Measurements from ENCODE around the gene LRTM2.

The LRTM2 gene

DNA sequence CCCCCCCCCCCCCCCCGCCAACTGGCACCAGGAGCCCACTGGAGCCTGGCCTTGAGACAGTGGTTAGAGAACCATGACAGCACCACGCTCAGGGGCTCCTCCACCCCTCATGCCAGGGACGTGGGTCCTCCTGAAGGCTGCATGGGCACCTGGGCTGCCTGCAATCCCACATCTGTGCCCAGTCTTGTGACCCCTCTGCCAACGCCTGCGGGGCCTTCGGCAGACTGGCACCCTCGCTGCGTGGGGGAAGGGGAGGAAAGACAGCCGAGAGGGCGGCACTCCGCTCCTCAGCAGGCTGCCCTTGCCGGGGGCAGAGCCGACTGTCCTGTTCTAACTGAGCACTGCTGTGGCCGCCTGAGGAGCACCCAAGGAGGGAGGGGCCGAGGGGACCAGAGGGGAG is 6.0 kb downstream of the LRTM2 start:
- no peak for DNase-seq (ENCODE audit: low read depth, low spot score)
- no peak overlapping the region for H3K4me3 ChIP-seq (ENCODE audit: low read length)

- no peak overlapping the region for H3K4me3 ChIP-seq (ENCODE audit: low read length)
- DNase-seq (ENCODE audit: low read depth, low spot score) = no peak
Measured at GRCh38 chr12:1826867-1827705, 6.7 kb downstream of the LRTM2 start.

GRCh38 chr12:1827826-1828805 is 7.8 kb downstream of the LRTM2 start:
- H3K4me3 ChIP-seq (ENCODE audit: low read length) = no peak overlapping the region
- DNase-seq (ENCODE audit: low read depth, low spot score) = no peak

GRCh38 chr12:1828856-1829255 is 8.5 kb downstream of the LRTM2 start:
- no peak overlapping the region for H3K4me3 ChIP-seq (ENCODE audit: low read length)
- no peak for DNase-seq (ENCODE audit: low read depth, low spot score)

DNA sequence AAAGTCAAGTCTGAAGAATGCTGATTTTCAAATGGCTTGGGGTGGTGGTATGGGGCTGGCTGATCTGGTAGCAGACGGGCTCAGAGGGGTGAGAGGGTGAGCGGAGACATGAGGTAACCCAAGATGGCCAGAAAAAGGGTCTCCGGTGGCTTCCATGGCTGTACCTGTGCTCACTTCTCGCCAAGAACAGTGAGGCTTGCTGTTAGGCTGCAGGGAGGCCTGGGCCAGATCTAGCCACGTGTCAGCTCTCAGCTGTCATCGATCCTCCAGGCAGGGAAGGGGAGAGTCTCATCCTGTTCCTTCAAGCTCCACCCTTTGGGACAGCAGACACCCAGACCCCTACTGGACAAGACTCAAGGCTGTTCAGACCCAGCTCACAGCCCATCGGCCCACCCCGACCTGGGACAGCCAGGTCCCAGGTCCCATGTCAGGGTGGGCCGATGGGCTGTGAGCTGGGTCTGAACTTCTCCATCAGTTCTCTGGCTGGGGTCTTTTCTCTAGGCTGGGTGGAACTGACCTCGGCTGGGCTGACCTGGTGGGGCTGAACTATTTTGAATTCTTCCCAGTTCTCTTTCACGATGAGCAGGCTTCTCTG is 9.0 kb downstream of the LRTM2 start:
- no peak overlapping the region for H3K4me3 ChIP-seq (ENCODE audit: low read length)

GRCh38 chr12:1830401-1830845 is 10.1 kb downstream of the LRTM2 start:
- no peak for DNase-seq (ENCODE audit: low read depth, low spot score)

More for the DNA sequence above, 9.0 kb downstream of the LRTM2 start:
- no peak for DNase-seq (ENCODE audit: low read depth, low spot score)

GRCh38 chr12:1830981-1831963 is 10.9 kb downstream of the LRTM2 start:
- no peak for DNase-seq (ENCODE audit: low read depth, low spot score)
- no peak overlapping the region for H3K4me3 ChIP-seq (ENCODE audit: low read length)

More at GRCh38 chr12:1830401-1830845, 10.1 kb downstream of the LRTM2 start:
- H3K4me3 ChIP-seq (ENCODE audit: low read length) = no peak overlapping the region

- DNase-seq (ENCODE audit: low read depth, low spot score) = no peak
- H3K4me3 ChIP-seq (ENCODE audit: low read length) = no peak overlapping the region
Measured at GRCh38 chr12:1832801-1833595, 12.6 kb downstream of the LRTM2 start.

DNA sequence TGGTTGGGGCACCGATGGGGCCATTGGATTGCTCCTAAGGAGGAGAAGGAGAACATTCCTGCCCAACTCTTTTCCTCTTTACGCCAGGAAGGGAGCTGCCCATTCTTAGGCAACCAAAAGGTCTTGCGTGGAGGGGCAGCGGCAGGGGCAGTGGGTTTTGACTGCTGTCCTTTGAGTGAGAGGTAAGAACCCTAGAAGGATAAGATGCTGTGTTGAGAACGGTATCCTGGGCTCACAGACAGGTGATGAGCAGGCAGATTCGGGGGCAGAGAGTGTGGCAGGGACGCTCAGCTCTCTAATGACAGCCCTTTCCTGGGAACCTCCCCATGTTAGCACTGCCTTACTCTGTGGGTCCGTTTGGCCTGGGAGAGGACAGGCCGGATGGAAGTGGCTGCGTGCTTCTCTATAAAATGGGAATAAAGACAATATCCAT is 13.2 kb downstream of the LRTM2 start:
- no peak for DNase-seq (ENCODE audit: low read depth, low spot score)
- H3K4me3 ChIP-seq (ENCODE audit: low read length) = no peak overlapping the region

- DNase-seq (ENCODE audit: low read depth, low spot score) = no peak
Measured at GRCh38 chr12:1834186-1834925, 14.0 kb downstream of the LRTM2 start.

GRCh38 chr12:1835211-1836131 is 15.1 kb downstream of the LRTM2 start:
- no peak overlapping the region for H3K4me3 ChIP-seq (ENCODE audit: low read length)
- no peak for DNase-seq (ENCODE audit: low read depth, low spot score)

More at GRCh38 chr12:1834186-1834925, 14.0 kb downstream of the LRTM2 start:
- no peak overlapping the region for H3K4me3 ChIP-seq (ENCODE audit: low read length)

GRCh38 chr12:1836241-1836803 is 16.0 kb downstream of the LRTM2 start:
- no peak overlapping the region for H3K4me3 ChIP-seq (ENCODE audit: low read length)
- no peak for DNase-seq (ENCODE audit: low read depth, low spot score)

DNA sequence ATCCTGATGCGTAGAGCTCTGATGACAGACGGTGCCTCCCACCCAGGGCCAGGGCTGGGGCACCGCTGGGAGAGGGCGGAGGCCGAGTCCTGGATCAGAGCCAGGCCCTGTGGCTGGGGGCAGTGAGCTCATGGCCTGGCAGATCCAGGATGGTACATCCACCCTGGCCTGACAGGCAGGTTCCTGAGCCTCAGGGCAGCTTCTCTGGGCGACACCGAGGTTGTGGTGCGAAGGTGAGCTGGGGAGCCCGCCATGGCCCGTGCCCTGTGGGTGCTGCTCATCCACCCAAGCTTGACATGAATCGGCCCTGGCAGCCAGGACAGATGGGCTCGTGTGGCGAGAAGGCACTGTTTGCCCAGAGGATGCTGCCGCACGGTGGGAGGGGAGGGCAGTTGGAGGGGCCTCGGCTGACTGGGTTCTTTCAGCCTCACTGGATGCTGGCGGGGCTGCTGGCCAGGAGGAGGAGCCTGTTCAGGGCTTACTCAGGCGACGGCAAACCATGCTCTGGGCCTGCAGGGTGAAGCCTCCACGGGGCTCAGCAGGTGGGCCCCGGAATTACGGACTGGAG is 16.6 kb downstream of the LRTM2 start:
- H3K4me3 ChIP-seq (ENCODE audit: low read length) = no peak overlapping the region
- DNase-seq (ENCODE audit: low read depth, low spot score) = no peak

DNA sequence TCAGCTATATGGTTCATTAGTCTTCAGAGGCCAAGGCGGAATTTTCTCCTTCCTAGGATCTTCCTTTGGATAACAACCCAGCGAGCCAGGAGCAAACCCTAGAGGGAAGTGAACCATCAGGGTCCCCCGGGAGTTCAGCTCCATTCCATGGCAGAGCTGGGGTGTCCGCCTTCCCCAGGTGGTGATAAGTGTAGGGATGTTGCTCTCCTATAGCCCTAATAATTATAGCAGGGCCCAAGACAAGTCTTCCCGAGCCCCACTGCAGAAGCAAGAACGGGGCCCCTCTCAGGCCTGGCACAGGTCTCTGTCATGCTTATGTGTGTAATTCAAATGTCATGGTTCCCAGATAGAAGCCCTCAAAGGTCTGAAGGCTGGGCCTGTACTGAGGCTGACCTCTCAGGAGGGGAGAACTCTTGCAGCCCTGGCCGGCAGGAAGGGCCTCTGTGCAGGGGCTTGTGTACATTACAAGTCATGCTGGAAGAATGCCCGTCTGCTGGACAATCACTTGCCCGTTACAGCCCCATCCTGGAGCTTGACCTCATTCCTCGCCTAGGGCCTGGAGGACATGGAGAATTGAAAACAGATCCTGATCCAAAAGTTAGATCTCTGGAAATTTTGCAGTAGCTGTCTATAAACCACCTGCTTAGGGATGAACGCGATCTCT is 17.3 kb downstream of the LRTM2 start:
- no peak overlapping the region for H3K4me3 ChIP-seq (ENCODE audit: low read length)
- DNase-seq (ENCODE audit: low read depth, low spot score) = no peak
